PFSK-1 (cell line): ENCODE results near the gene DISP3.

Experiments
- POLR2AphosphoS5 ChIP-seq: IDR thresholded peaks from 2 replicates; pipeline ENCODE4 v1.6.1; 2012; ENCODE audit warnings: low read depth, mild to moderate bottlenecking, control low read depth, low read length, moderate library complexity
- REST ChIP-seq, 2 experiments: IDR thresholded peaks; 2 replicates each; pipeline versions ENCODE4 v1.6.1 to v1.8.0; 2011 to 2012; ENCODE audit warnings: low read depth in 2 of 2, low read length in 2 of 2, control low read depth in 1 of 2, inconsistent platforms in 1 of 2, mild to moderate bottlenecking in 1 of 2, moderate library complexity in 1 of 2; ENCODE audit not compliant: insufficient read depth in 1 of 2
- SIN3A ChIP-seq: IDR thresholded peaks from 2 replicates; pipeline ENCODE4 v1.6.1; 2012; ENCODE audit warnings: mild to moderate bottlenecking, low read length, moderate library complexity, borderline replicate concordance; ENCODE audit not compliant: insufficient read depth
- TAF1 ChIP-seq: IDR thresholded peaks from 2 replicates; pipeline ENCODE4 v1.6.1; 2012; ENCODE audit warnings: low read length, control low read depth, borderline replicate concordance; ENCODE audit not compliant: insufficient read depth

GRCh38 chr1:11569954-11570353, 91.0 kb downstream of the DISP3 start:
- no peak for TF ChIP-seq REST (IDR thresholded peaks at IDR 0.05; ENCODE audit: insufficient read depth in 1 of 2, low read depth in 2 of 2, low read length in 2 of 2)
- no peak for TF ChIP-seq TAF1
- no peak for TF ChIP-seq POLR2AphosphoS5
- TF ChIP-seq SIN3A: no peak
